C4-2B (cell line): ENCODE results near the gene KCNT2.

Experiments
- H3K27ac ChIP-seq: fragments of 450-650 bp; 2 replicates; pipeline ENCODE4 v1.5.1; 2017
- CTCF ChIP-seq: fragments of 450-650 bp; conservative IDR thresholded peaks from 2 replicates; pipeline ENCODE4 v1.5.1; 2017; ENCODE audit warnings: mild to moderate bottlenecking
- ZFX ChIP-seq: fragments of 450-650 bp; IDR thresholded peaks from 2 replicates; pipeline ENCODE4 v1.6.1; 2017

KCNT2 gene

GRCh38 chr1:196493881-196494280 is 114.4 kb downstream of the KCNT2 start:
- H3K27ac ChIP-seq: no peak overlapping the region

GRCh38 chr1:196488579-196488978 is 119.7 kb downstream of the KCNT2 start:
- H3K27ac ChIP-seq: no peak overlapping the region
- no peak for TF ChIP-seq CTCF
- TF ChIP-seq ZFX: no peak

More at GRCh38 chr1:196493881-196494280, 114.4 kb downstream of the KCNT2 start:
- TF ChIP-seq CTCF (no peak), ZFX (no peak)

DNA sequence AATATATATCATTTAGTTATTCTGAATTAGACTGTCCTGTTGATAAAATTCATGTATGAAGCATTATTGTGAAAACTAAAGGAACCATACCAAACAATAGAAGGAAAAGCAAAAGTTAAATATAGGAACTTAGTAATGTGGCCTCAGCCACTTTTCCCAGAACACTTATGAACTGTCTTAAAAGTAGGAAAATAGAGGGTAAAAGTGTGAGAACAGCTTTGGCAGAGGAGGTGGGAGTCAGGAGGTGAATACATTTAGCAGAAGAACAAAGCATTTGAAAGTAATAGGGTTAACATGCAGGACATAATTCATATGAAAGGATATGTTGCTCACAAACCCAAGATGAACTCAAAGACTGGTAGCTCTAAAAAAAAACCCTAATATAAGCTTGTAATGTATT is 121.9 kb downstream of the KCNT2 start:
- TF ChIP-seq CTCF (no peak), ZFX (no peak)
- no peak overlapping the region for H3K27ac ChIP-seq

- no peak for TF ChIP-seq ZFX
- no peak overlapping the region for H3K27ac ChIP-seq
Observed at GRCh38 chr1:196481616-196482015, 126.6 kb downstream of the KCNT2 start.

DNA sequence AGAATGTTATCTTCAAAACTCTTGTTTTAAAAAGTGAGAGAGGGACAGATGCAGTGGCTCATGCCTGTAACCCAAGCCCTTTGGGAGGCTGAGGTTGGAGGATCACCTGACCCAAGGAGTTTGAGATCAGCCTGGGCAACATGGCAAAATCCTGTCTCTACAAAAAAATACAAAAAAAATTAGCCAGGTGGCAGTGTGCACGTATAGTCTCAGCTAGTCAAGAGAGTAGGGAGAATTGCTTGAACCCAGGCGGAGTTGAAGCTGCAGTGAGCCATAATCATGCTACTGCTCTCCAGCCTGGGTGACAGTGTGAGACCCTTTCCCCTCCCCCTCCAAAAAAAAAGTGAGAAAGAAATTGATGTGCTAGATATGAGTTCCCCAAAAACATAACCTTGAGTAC is 131.0 kb downstream of the KCNT2 start:
- no peak overlapping the region for H3K27ac ChIP-seq
- TF ChIP-seq CTCF (no peak), ZFX (no peak)

GRCh38 chr1:196467230-196467925 is 140.9 kb downstream of the KCNT2 start:
- no peak for TF ChIP-seq CTCF
- TF ChIP-seq ZFX: no peak
- H3K27ac ChIP-seq: no peak overlapping the region

DNA sequence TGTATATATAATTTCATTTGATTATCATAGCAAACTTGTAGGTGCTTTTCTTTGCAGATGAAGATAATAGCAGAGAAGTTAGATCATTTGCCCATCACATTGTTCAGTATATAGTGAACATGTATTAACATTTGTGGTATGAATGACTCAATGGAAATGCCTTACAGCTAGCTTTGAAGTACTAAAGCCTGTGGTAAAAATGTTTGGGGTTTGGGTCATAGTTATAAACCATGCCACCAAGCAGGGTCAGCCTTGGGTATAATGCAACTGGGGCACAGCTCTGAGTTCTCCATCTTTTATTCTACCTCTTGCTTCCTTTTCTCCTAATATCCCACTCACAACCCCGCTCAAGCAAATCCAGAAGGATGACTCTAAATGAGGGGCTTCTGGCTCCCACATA is 141.6 kb downstream of the KCNT2 start:
- TF ChIP-seq CTCF: no peak
- no peak for TF ChIP-seq ZFX
- H3K27ac ChIP-seq: no peak overlapping the region

GRCh38 chr1:196466166-196466565 is 142.1 kb downstream of the KCNT2 start:
- TF ChIP-seq CTCF: no peak
- no peak for TF ChIP-seq ZFX
- no peak overlapping the region for H3K27ac ChIP-seq
